Brain microvascular endothelial cell (primary cell): Measurements from ENCODE around the gene SPG11.

Experiments
- DNase-seq: peaks from one replicate; pipeline ENCODE4 v3.0.0-alpha.2; 2020
- H3K27ac ChIP-seq: fragments of 250-450 bp; sonication (Bioruptor Pico); 2 replicates; pipeline ENCODE4 v1.5.1; 2020; ENCODE audit warnings: mild to moderate bottlenecking, moderate library complexity
- H3K27me3 ChIP-seq: fragments of 250-450 bp; sonication (Bioruptor Pico); replicated peaks from 2 replicates; pipeline ENCODE4 v1.5.1; 2020; ENCODE audit warnings: mild to moderate bottlenecking
- H3K36me3 ChIP-seq: fragments of 250-450 bp; sonication (Bioruptor Pico); replicated peaks from 2 replicates; pipeline ENCODE4 v1.5.1; 2020; ENCODE audit warnings: mild to moderate bottlenecking
- H3K4me3 ChIP-seq: 2 replicates; pipeline ENCODE4 v1.5.1; 2011; ENCODE audit warnings: low read depth, mild to moderate bottlenecking, control low read depth, low read length, moderate library complexity
- in situ Hi-C: cut with HindIII; loops from 2 replicates; pipeline ENCODE4 v1.10.0; 2017; ENCODE audit warnings: low sequenced_read_pairs, low pct_ligation_motif_present
- TF ChIP-seq, protein P1 (sequence below): IDR thresholded peaks from 2 replicates; pipeline ENCODE4 v1.5.1; 2011; ENCODE audit warnings: low read depth, mild to moderate bottlenecking, moderate library complexity, low read length, control low read depth, inconsistent platforms; ENCODE audit errors: missing control alignments

Gene SPG11

GRCh38 chr15:44585633-44586032 is 77.8 kb downstream of the SPG11 start:
- no peak for DNase-seq
- Histone ChIP-seq H3K36me3 (peaks cover 46% of the 10 kb centered on the region), H3K4me3 (no peak overlapping the region), H3K27ac (no peak overlapping the region), H3K27me3 (no peaks in the 10 kb centered on the region)
- TF ChIP-seq, protein P1, sequence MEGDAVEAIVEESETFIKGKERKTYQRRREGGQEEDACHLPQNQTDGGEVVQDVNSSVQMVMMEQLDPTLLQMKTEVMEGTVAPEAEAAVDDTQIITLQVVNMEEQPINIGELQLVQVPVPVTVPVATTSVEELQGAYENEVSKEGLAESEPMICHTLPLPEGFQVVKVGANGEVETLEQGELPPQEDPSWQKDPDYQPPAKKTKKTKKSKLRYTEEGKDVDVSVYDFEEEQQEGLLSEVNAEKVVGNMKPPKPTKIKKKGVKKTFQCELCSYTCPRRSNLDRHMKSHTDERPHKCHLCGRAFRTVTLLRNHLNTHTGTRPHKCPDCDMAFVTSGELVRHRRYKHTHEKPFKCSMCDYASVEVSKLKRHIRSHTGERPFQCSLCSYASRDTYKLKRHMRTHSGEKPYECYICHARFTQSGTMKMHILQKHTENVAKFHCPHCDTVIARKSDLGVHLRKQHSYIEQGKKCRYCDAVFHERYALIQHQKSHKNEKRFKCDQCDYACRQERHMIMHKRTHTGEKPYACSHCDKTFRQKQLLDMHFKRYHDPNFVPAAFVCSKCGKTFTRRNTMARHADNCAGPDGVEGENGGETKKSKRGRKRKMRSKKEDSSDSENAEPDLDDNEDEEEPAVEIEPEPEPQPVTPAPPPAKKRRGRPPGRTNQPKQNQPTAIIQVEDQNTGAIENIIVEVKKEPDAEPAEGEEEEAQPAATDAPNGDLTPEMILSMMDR, result no peak
- in situ Hi-C loops, result no loop called here

GRCh38 chr15:44584162-44584749 is 79.2 kb downstream of the SPG11 start:
- no peak overlapping the region for H3K4me3 ChIP-seq
- no peaks in the 10 kb centered on the region for H3K27me3 ChIP-seq
- no peak overlapping the region for H3K27ac ChIP-seq
- no peak for DNase-seq
- H3K36me3 ChIP-seq, result peaks cover 36% of the 10 kb centered on the region
- TF ChIP-seq, protein P1, result peak; percentile 73
- in situ Hi-C loops, result no loop called here

DNA sequence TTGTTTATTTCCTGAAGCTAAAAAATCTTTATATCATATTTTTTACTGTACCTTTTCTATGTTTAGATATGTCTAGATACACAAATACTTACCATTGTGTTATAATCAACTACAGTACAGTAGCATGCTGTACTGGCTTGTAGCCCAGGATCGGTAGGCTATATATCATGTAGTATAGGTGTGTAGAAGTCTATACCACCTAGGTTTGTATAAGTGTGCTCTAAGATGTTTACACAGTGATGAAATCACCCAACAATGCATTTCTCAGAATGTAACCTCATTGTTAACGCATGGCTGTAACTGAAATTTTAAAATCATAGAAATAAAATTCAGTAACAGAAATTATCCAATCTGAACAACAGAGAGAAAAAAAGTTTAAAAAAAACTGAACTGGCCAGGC is 83.4 kb downstream of the SPG11 start:
- in situ Hi-C loops, result no loop called here
- Histone ChIP-seq H3K4me3 (no peak overlapping the region), H3K27me3 (no peaks in the 10 kb centered on the region), H3K36me3 (peaks cover 20% of the 10 kb centered on the region), H3K27ac (no peak overlapping the region)
- TF ChIP-seq, protein P1, result no peak
- no peak for DNase-seq

DNA sequence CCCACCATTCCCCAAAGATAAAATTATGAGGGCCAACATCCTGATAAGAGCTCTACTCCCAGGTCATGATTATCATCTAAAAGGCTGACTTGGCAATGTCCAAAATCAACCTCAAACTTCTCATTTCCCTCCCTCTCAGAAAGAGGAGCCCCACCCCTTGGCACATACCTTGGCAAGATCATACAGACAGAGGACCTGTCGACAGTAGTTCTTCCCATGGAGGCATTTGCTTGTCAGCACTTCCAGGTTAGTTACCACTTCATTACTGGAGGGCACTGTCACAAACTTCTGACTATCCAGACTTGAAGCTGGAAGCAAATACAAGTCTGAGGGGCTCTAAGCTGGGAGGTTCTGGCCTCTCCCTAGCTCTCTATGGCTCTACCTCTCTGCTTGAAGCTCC is 88.7 kb downstream of the SPG11 start:
- Histone ChIP-seq H3K27ac (no peak overlapping the region), H3K4me3 (no peak overlapping the region), H3K27me3 (no peaks in the 10 kb centered on the region), H3K36me3 (peaks cover 6% of the 10 kb centered on the region)
- DNase-seq, result no peak
- in situ Hi-C loops, result no loop called here
- TF ChIP-seq, protein P1, result no peak

DNA sequence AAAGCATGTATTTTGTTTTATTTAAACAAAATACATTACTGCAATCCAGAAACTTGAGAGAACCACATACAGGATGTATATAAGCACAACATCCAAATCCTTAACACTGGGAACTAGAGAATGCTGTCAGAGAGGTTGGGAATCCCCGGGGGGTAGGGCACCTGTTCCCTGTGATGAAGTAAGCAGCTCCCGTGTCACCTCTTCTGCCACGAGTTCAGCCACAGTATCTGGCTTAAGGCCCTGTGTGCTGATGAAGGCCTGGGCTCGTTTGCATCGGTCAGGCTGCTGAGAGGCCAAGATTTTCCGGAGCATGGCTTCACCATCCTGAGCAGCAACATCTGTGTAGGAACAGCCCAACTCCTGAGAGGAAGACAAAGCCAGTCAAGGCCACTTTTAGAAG is 90.1 kb downstream of the SPG11 start:
- Histone ChIP-seq H3K27me3 (no peaks in the 10 kb centered on the region), H3K36me3 (peaks cover 8% of the 10 kb centered on the region), H3K27ac (no peak overlapping the region), H3K4me3 (no peak overlapping the region)
- TF ChIP-seq, protein P1, result no peak
- DNase-seq, result no peak
- in situ Hi-C loops, result no loop called here

DNA sequence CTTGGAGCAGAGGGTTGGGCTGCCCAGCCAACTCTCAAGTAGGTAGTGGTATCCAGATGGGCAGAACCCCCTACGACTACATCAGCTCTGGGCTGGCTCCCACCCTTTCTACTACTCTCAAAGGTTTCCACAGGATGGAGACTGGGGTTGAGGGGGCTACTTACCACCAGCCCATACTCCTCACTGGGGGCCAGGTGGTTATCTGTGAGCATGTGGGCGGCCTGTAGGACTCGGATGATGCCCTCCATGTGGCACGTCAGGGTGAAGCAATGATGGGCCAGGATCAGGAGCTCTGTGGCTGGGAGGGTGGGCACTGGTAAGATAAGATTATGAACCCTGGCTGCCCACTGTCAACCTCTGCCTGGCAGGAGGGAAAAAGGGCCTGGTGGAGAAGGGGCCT is 93.1 kb downstream of the SPG11 start:
- H3K36me3 ChIP-seq, result peaks cover 17% of the 10 kb centered on the region
- no peak overlapping the region for H3K27ac ChIP-seq
- TF ChIP-seq, protein P1, result no peak
- H3K27me3 ChIP-seq, result no peaks in the 10 kb centered on the region
- H3K4me3 ChIP-seq, result no peak overlapping the region
- in situ Hi-C loops, result no loop called here
- DNase-seq, result no peak
